Renal cortex interstitium (tissue), 11 donors: Measurements from ENCODE around the gene LRRIQ1. TPM values are rescaled to one million over a fixed set of nuclear protein-coding genes. Genes with fewer than 3 reads are reported as not detected.
"Not testable (repeated sequence)": the region's sequence is repeated elsewhere in the genome, so short reads cannot be mapped to it uniquely, and the experiment has no call there.

Source experiments
- DNase-seq, 11 donors: peaks; one replicate each; pipeline ENCODE4 v3.0.0-alpha.2; 2013; ENCODE audit warnings: low read depth in 9 of 11, low spot score in 4 of 11; ENCODE audit errors: extremely low read depth in 1 of 11
- polyA plus RNA-seq, 3 donors: library from polyadenylated mRNA; unstranded; fragments of 120-200 nt; gene quantifications; one replicate each; pipeline ENCODE4 v1.2.1, GENCODE V29; 2013; ENCODE audit not compliant: insufficient read length in 3 of 3

Gene LRRIQ1
- polyA plus RNA-seq, 3 donors: 31.2 to 39.9 (median 35.8) TPM

GRCh38 chr12:85163752-85164321 is 127.7 kb downstream of the LRRIQ1 start:
- DNase-seq: no peak

DNA sequence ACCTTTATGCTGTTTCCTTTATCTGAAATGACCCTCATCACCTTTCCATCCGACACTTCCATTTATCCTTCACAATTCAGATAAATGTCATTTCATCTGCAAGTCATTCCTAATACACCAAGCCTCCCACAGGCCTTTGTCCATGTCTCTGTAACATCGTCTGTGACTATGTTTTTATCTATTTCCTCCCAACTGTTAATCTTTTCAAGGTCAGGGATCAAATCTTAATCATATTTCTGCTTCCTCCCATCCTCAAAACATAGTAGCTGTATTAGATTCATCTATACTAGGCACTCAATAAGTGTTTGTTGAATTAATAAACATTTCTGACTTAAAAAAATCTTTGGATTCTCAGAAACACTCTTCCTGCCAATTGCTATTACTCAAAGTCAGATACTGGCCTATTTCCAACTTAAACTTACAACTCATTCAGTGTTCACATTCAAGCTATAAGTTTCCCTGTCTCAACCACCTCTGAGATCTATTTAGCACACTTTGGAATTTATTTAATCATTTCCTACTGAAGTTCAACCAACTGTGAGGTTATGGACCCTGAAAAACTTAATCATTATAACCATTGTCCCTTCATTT is 143.6 kb downstream of the LRRIQ1 start:
- DNase-seq: peak in 4 of 11 donors; percentile 20 to 60 (median 32)

DNA sequence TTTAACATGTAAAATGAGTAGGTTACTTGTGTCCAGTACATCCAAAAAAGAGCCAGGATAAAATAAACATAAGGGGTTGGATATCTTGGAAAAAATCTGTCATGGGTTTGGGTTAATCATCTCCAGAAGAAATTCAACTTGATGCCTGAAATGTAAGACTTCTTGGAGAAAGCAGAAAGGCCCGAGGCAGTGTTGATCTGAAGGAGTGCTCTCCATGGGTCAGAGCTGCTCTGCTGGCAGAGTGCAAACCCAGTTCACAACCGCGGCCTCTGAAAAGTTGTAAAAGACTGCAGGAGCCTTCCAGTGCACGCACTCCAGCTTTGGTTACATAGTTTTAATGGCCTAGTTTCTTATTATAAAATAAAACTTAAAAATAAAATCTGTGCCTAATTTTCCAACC is 146.5 kb downstream of the LRRIQ1 start:
- peak in 10 of 11 donors; percentile 13 to 68 (median 33) for DNase-seq

- no peak for DNase-seq
These were observed 147.7 kb downstream of the LRRIQ1 start for GRCh38 chr12:85183855-85184254.

GRCh38 chr12:85186236-85186635 is 150.1 kb downstream of the LRRIQ1 start:
- DNase-seq: no peak

- no peak for DNase-seq
These were observed 152.5 kb downstream of the LRRIQ1 start for GRCh38 chr12:85188619-85189018.

DNA sequence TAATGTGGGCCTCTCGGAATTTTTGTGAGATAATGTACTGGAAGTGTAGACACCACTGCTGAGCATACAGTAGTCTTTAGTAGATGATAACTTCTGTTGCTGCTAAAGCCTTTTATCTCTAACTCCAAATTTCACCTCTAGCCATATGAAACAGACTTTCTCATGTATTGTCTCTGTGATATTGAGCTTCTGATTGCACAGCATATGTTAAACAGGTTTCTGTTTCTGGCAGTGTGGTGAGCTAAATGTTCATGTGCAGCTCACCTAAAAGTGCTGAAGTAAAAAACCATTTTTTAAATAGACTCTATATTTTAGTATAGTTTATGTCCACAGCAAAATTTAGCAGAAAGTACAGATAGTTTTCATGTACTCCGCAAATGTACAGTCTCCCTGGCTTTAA is 154.6 kb downstream of the LRRIQ1 start:
- no peak for DNase-seq

GRCh38 chr12:85203809-85204208 is 167.7 kb downstream of the LRRIQ1 start:
- not testable (repeated sequence) for DNase-seq

GRCh38 chr12:85206543-85206942 is 170.4 kb downstream of the LRRIQ1 start:
- DNase-seq: no peak

DNA sequence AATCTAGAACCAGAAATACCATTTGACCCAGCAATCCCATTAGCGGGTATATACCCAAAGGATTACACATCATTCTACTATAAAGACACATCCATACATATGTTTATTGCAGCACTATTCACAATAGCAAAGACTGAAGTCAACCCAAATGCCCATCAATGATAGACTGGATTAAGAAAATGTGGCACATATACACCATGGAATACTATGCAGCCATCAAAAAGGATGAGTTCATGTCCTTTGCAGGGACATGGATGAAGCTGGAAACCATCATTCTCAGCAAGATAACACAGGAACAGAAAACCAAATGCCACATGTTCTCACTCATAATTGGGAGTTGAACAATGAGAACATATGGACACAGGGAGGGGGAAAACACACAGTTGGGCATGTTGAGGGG is 188.2 kb downstream of the LRRIQ1 start:
- DNase-seq: not testable (repeated sequence)

DNA sequence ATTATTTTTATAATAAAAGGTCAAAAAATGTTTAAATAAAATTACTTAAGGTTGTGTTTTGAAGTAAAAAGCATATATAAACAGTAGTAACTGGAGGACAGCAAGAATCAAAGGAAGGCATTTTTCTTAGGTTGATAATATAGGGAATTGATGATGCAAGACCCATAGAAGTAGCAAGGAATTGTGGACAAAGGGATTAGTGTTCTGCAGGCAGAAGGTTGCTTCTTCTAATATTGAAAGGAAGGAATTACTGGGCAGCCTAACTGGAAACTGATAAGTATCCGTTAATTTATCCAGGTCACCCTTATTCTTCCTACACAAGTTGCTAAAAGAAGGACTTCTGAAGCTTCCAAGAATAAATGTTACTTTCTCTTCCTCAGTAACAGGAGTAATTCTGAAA is 189.3 kb downstream of the LRRIQ1 start:
- DNase-seq: no peak

- no peak for DNase-seq
These were observed 201.2 kb downstream of the LRRIQ1 start for GRCh38 chr12:85237327-85237726.

- no peak for DNase-seq
These were observed 208.4 kb downstream of the LRRIQ1 start for GRCh38 chr12:85244561-85244960.

DNA sequence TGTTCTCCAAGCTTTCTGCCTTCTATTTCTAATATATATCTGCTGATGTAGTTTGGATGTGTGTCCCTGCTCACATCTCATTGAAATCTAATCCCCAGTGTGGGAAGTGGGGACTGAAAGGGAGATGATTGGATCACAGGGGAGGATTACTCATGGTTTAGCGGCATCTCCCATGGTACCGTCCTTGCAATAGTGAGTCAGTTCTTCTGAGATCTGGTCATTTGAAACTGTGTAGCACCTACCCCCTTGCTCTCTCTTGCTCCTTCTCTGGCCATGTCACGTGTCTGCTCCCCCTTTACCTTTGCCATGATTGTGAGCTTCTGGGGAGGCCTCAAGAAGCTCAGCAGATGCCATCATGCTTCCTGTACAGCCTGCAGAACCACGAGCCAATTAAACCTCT is 217.7 kb downstream of the LRRIQ1 start:
- DNase-seq: no peak

- no peak for DNase-seq
These were observed 221.5 kb downstream of the LRRIQ1 start for GRCh38 chr12:85257671-85258070.

DNA sequence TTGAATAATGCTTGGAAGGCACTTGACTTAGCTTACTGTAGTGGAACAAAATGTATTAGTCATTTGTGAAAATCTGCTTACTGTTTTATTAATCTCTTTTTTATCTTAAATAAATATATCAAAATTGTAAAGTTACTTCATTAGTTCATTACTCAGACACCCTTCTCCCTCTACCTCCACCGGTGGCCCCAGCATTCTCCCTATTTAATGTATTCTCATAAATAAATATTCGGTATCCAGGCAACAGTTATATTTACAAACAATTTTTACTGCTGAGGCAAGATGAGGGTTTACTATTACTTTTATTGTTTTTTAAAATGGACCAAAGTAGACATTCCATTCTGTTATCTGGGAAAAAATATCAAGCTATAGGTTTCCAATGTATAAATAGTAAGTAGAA is 224.3 kb downstream of the LRRIQ1 start:
- DNase-seq: no peak

DNA sequence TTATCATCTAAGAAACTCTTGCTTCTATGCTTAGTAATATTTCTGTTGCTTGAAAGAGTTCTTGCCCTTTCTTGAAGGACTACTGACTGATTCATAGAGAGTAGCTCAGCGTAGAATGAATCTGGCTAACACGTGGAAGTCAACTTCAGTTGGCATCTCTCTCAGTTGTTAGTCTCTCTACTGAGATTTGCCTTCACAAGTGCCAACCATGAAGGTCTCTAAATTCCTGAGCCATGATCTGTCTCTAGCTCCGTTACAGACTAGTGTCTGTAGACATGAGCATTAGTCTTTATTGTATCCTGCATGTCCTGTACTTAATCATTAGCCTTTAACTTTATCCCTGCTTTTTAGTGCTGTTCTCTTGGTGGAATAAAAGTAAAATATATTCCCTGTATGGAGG is 224.7 kb downstream of the LRRIQ1 start:
- no peak for DNase-seq

DNA sequence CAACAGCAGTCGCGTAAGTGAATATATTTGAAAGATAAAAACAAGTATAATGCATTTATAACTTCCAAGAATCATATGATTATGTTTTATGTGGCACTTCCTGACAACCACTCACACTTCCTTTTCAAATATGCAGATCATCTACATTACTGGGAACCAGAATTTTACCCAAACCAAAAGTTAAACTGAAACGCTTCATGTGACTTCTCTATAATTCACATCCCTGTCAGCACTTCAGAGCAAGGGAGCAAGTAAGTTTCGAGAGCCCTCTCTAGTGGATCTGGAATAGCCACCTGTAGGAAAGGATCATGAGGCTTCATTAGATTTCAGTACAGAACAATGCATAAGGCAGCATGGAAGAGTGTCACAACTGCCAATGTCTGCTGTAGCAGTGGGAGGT is 230.2 kb downstream of the LRRIQ1 start:
- no peak for DNase-seq

DNA sequence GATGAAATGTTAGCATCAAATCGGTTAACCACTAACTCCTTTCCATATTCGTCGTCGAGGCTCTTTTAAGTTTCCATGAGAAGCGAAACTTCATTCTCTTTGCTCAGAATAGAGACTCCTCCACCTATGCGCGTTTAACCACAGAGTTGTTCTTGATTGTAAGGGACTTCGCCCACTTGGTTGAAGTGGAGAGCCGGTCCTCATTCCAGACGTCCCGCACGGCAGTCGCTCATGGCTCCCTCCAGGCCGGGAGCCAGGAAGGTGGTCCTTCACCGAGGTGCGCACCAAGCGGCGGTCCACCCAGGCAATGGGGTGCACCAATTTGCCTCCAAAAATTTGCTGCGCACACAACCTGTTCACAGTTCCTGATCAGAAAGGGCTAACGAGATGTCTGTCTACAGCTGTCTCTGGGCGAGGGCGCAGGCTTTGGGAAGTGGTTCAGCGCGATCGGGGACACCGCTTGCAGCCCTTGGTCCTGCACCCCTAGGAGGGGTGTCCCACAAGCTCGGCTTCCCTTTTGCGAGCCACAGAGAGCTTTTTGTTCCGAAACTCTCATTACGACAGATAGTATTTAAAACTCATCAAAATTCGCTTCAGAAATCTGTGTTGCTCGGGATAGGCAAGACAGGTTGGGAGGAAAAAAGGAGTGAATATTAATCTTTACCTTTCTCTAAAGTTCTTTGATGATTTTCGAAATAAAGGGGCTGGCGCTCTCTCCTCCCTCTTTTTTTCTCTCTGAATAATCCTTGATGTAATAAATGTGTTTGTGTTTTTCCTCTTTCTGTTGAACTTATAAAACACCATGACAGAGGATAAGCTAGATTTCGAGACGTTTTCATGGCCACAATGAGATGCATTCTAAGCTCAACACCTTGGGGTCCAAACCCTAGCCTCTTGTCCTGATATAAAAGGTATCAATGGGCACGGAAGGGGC is 237.5 kb downstream of the LRRIQ1 start:
- DNase-seq: no peak

DNA sequence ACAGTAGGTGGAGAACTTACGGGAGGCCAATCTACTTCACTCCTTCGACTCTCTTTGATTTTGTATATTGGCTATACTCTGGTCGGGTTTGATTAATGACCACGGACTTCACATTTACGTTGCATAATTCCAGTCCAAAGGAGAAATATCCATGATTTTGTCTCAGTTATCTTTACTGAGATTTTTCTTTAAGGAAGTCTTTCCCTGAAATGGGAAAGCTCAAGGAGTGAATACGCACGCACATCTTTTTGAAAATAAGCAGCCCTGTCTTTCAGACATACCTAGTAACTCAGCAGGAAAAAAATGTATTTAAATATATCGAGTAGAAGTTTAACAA is 238.1 kb downstream of the LRRIQ1 start:
- no peak for DNase-seq
